ENCODE measurements around the gene PFN1.

GRCh38 chr17:4939546-4939795, 8.9 kb downstream of the PFN1 start:
- TF ChIP-seq RUNX3 (IDR thresholded peaks at IDR 0.05; ENCODE audit: low read length): no peak
- no peak for TF ChIP-seq EZH2 (IDR thresholded peaks at IDR 0.05; ENCODE audit: borderline replicate concordance, control insufficient read depth, low read depth, low read length)
- TF ChIP-seq, protein P1, sequence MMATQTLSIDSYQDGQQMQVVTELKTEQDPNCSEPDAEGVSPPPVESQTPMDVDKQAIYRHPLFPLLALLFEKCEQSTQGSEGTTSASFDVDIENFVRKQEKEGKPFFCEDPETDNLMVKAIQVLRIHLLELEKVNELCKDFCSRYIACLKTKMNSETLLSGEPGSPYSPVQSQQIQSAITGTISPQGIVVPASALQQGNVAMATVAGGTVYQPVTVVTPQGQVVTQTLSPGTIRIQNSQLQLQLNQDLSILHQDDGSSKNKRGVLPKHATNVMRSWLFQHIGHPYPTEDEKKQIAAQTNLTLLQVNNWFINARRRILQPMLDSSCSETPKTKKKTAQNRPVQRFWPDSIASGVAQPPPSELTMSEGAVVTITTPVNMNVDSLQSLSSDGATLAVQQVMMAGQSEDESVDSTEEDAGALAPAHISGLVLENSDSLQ (IDR thresholded peaks at IDR 0.05): no peak
- TF ChIP-seq BCL11A (IDR thresholded peaks at IDR 0.05; ENCODE audit: low read depth, low read length): no peak

All from GM12878 (cell line).